ENCODE data around the gene LRRC75A.

LRRC75A gene

DNA sequence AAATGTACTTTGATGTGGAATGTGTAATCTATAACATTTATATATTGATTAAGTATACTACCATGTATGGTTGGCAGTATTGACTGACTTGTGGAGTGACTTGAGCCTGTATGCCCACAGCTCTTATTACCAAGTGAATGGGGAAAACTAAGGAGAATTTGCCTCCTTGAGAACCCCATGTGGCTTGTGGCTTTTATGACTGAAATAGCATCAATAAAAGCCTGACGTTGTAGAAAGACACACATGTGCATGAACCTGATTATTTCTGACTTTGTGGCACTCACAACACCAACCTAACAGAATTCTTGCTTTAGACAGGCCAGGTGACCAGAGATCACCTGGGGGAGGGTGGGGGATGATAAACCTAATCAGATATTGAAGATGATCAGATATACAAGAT lies 2.1 kb upstream of the LRRC75A start:
- in situ Hi-C loops (cut with MboI; ENCODE audit: low sequenced_read_pairs): no loop called here

DNA sequence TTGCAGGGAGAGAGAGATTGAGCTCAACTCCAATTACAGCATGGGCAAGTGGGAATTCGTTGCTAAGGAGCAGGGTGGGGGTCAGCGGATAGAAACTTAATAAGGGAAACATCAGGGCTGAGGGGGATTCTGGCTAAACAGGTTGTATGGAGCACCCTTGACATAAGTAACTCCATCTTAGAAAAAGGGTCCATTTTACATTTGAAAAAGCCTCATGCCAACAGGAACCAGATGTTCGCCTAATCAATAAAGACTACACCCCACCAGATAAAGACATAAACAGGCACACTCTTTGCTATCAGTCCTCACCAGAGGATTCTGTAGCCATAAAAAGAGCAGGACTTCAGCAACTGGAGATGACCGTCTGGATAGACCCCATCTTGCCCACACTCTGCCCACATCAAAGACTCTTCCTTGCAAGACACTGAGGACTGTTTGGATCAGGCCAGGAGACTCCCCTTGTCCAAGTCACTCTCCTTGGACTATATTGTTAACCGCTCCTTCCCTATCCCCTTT lies 1.6 kb upstream of the LRRC75A start:
- in situ Hi-C loops (cut with MboI; ENCODE audit: low sequenced_read_pairs): no loop called here

DNA sequence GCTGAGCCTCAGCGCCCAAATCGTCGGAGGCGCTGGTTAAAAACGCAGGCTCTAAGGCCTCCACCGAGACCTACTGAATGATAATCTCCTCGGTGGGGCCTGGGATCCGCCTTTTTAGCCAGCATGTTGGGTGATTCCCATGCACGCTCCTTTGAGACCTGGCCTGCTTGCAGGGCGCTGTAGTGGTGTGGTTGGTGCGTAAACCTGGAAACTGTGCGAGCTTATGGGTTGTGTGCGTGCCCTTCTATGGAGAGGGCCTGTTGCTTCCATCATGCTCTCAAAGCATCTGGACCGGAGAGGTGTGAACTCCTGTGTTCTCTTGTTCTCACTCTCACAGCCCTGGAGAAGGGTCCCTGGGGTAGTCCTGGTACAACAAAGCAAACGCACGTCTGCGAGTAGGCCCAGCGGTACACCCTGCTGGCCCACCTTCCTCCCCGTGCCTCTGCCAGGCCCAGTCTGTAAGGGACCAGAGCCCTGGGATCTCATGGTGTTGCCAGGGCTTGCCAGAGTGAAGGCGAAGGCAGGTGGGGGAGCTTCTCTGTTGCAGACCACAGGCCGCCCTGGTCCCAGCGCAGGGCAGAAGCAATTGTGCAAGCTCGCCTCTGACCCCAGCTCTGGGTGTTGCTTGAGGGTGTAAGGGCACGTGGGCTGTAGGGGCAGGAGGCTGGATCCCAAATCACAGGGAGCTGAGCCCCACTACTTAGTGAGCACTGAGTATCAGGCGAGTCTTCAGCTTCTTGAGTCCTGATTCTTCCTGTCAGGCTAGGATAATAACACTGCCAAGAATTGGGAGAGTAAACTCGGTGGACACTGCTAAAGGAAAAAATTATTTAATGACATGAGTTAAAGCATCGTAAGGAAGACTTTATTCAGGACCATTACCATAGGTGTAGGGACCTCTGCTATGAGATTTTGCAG lies 879 bp upstream of the LRRC75A start:
- in situ Hi-C loops (cut with MboI; ENCODE audit: low sequenced_read_pairs): no loop called here

DNA sequence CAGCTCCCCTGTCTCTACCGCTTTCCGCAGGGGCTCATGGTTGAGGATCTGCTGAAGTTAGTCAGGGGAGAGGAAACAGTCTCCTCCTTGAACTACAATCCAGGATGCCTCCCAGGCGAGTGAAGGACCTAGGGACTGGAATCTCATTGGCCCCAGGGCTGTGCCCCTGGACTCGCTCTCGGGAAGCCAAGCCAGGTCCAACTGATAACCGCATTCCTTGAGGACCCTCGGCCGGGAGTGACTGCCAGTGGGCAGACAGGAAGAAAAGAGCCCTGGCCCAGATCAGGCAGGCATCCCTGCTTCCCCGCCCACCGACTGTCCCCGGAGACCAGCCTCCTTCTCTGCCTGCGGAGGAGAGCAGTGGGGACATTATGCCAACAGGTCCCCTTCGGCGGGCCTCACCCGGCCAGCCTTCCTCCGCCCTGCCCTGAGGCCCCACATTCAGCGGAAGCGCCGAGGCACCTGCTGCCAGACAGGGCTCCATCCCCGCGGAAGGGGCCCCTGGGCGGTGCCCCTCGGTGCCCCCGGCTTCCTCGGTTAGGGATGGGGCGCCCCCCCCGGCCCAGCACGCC lies 776 bp downstream of the LRRC75A start:
- in situ Hi-C loops (cut with MboI; ENCODE audit: low sequenced_read_pairs): no loop called here

DNA sequence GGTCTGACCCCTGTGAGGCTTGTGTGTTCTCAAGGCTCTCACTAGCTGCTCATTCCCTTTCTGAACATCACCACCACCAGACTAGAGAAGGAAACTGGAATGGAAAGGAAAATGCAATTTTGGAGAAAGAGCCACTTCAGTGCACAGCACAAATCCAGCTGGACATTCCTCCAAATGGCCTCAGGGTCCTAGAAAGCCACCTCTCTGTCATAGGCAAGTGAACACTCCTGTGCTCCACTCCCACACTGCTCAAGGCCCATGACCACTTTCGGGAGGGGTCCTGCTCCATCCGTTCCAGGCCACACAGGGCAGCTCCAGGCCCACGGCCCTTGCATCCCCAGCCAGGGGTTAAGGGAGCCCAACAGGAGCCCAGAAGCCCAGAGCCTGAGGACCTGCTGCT lies 2.6 kb downstream of the LRRC75A start:
- in situ Hi-C loops (cut with MboI; ENCODE audit: low sequenced_read_pairs): no loop called here

DNA sequence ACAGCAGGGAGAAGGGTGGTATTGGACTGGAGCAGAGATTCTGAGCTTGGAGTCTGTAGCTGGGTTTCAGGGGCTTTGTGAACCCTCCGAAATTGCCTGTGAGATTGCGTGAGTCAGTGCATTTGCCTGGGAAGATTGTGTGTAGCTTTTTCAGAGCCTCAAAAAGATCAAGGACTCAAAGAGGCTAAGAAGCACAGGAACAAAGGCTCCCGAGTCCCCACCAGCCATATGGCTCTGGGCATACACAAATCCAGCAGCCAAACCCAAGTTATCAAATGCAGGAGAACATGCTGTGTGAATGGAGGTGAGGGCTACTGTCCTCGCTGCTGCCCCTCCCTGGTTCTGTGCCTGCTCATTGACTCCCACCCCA lies 3.0 kb downstream of the LRRC75A start:
- in situ Hi-C loops (cut with MboI; ENCODE audit: low sequenced_read_pairs): no loop called here

DNA sequence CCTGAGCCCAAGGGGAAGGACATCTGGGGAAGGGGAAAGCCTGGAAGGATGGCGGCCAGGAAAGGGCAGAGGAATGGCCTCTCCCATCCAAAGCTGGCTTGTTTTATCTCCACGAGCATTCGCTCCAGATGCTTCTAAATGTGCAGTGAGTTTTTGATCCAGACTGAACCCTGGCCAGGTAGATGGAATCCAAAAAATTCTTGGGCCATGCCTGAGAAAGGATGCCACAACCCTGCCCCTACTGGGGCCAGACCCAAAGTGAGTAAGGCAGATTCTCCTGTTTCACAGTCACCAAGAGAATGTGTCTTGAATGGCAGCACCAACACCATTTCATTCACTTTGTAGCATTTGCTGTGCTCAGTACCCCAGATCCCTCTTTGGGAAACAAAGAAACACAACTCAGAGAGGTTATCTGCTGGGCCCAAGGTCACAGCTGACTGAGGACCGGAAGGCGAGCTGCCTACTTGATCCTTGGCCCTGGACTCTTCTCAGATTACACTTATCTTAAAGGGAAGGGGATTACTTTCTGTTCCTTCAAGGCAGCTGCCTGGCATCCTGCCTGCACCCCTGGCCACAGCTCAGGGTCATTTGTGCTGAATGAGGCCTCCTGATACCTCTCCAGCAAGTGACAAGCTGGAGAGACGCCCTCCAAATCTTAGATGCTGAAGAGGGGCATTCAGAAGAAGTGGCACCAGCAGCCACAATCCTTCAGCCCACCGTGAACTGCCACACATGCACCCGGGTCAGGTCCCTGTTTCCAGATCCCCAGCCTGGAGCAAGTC lies 3.6 kb downstream of the LRRC75A start:
- in situ Hi-C loops (cut with MboI; ENCODE audit: low sequenced_read_pairs): no loop called here

DNA sequence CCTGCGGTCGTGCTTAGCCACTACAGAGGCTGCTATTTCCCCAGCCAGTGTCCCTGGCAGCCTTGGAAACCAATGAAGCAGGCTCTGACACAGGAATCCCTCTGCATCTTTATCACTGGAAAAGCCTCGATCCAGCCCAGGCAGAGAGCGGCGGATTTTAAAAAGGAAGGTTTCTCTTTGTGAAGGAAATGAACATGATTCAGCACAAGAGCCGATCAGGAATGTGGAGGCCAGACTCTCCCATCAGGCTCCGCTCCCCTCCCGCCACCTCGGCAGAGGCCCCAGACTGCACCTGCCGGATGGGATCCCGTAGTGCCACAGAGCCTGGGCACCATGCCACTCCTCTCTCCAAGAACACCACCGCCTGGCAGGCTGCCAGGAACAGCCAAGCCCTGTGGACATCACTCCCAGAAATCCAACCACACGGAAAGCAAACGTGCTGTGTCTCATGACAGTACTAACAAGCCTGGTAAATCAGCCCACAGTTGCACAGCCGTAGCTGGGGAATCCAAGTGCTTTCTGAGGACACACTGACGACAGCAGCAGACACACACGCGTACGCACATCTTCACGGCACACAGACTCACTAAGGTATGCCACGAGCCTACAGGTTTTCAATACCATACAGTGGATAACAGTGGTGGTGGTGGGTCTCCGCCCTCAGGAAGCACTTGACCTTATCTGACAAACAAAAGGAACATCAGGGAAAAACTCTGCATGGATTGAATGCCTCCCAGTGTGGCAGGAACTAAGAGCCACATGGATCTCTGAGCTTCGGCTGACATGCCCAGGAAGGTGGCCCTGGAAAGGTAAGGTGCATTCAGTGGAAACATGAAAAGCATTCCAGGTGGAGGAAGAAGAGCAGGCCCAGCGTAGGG lies 5.4 kb downstream of the LRRC75A start:
- in situ Hi-C loops (cut with MboI; ENCODE audit: low sequenced_read_pairs): no loop called here

DNA sequence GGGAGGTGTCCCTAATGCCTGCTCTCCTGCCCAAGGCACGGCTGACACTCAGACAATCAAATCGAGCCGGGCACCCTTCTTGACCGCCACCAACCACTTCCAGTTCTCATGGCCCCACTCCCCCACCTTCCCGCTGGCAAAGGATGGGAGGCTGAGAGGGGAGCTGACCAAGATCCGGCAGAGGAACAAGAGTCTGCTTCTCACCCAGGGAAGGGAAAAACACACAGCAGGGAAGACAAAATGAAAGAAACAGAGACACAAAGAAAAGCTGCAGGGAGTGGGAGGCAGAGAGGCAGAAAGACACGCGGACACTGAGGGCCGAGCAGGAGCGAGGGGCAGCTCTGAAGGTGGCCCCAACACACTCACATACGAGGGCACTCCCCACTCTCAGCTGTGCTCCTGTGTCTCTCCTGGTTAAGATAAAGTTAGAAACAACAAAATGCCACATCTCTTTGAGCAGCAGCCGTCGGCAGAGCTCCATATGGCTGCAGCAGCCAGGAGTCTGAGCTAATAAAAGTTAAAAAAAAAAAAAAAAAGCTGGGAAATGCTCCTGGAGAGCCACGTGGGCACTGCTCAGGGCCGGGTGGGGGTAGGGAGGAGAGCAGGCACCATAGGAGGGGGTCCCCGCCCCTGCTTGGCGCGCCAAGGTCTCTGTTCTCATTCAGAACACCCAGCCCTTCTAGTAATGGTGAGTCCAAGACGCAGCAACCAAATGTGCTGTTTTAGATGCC lies 7.4 kb downstream of the LRRC75A start:
- in situ Hi-C loops (cut with MboI; ENCODE audit: low sequenced_read_pairs): no loop called here

DNA sequence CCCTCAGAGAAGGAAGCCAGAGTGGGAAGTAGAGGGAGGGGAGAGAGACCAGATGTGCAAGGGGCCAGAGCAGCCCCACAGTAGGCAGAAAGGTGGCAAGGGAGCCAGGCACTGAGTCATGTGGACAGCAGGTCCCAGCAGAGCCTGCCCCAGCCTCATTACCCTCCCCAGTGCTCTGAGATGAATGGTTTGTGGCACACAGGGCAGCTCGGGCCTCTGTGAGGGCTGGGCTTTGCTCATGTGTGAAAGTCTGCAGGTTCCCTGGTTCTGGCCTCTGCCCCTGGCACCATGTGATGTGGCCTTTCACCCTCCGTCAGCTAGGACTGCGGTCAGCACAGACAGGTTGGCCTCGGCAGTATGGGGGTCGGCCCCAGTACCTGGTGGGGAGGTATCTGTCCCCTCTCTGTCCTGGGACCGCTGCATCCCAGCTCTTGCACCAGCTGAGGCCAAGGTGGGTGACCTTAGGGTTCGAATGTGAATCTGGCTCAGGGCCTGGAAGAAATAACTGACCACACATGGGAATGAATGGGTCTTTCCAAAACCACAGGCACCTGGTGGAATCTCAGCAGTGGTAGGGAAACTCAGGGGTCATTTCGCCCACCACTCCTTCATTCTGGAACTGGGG lies 8.9 kb downstream of the LRRC75A start:
- in situ Hi-C loops (cut with MboI; ENCODE audit: low sequenced_read_pairs): no loop called here

DNA sequence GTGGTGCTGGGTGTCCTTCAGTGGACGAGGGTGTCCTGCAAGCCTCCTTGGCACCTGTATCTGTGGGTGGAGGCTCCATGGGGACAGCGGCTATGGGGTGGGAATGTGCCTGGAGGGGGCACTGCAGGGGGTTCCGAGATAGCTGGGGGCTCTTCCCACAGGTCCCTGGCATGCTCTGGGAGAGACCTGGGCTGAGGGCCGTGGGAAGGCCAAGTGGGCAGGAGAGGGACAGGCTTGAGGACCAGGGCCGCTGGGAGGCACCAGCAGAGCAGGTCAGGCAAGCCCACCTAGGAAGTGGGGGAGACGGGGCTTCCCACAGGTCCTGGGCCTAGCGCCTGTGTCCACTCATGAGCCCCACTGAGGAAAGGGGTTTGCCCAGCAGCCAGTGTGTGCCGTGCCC lies 9.7 kb downstream of the LRRC75A start:
- in situ Hi-C loops (cut with MboI; ENCODE audit: low sequenced_read_pairs): no loop called here

DNA sequence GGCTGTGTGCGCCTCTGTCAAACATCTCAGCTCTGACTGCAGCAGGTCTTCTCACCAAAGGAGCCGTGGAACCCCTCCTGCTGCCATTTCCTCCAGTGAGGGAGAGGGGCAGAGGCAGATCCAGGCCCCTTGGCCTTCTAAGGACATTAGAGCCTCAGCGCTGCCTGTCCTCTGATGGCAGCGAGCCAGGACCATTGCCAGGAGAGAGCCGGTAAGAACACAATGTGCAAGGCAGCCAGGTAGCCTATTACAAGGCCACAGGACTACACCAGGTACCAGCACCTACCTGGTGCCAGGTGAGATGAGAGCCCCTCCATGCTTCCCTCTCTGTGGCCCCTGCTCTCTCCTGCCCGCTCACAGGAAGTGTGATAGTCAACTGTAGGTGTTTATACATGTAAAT lies 11.0 kb downstream of the LRRC75A start:
- in situ Hi-C loops (cut with MboI; ENCODE audit: low sequenced_read_pairs): no loop called here

DNA sequence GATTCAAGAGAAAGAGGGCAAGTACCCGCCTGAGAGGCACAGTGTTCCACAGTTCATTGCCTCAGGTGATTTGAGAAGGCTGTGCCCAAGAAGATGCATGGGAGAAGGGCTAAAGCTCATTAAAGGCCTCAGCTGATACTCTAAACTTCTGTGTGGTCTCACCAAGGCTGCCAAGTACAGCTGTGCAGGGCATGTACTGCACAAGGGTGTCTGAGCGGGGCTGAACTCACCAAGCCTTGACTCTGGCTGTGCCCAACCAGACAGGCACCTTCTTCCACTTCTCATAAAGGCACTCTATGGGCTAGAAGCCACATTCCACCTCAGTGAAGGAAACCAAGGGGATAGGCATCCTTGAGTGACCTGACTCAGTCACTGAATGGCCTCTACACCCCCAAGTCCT lies 12.7 kb downstream of the LRRC75A start:
- in situ Hi-C loops (cut with MboI; ENCODE audit: low sequenced_read_pairs): no loop called here

DNA sequence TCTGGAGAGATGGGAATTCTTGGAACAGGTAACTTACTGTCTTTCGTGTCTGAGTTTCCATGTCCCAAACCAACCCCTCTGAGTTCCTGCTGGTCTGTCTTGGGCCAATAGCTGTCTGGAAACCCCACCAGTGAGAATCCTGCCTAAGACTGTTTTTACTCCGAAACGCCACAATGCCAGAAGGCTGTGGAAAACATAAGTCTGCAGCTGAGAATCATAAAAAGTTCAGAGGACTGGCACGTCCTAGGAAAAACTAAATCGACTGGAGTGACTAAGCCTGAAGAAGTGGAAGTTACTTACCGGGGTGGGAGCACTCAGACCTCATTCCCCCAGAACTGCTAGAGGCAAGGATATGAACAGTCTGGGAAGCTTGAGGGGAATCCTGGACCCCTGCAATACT lies 13.3 kb downstream of the LRRC75A start:
- in situ Hi-C loops (cut with MboI; ENCODE audit: low sequenced_read_pairs): no loop called here

DNA sequence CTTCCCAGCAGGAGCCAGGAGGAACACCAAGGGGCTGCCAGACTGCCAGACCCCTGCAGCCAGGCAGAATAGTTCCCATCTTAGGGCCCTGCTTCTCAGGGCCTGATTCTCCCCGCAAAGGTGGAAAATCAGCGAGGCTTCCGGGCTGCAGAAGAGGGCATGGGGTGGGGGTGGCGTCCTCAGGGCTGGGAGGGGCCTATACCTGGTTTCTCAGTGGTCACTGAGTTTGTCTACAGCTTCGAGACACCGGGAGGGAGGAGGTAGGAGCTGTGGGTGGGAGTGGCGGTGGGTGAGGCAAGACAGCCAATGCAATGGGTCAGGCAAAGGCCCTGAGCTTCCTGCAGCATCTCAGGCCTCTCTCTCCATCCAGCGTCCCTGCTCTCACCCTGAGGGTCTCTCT lies 14.3 kb downstream of the LRRC75A start:
- in situ Hi-C loops (cut with MboI; ENCODE audit: low sequenced_read_pairs): no loop called here

DNA sequence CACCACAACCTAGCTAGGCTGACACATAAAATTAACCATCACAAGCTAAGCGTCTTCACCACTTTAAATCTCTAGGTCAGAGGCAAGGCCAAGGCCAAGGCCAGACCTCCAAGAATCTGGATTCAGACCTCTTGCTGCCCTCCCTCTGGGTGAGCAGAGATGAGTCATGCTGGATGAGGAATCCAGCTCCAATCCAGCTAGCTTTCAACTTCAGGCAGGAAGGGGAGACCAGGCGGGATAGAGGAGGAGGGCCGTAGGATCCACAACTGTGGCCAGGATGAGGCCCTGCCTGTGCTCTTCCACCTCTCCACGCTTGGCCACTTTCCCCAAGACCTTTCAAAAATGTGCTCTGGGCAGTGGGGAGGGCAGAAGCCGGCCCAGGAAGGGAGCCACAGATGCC lies 14.7 kb downstream of the LRRC75A start:
- in situ Hi-C loops (cut with MboI; ENCODE audit: low sequenced_read_pairs): no loop called here

DNA sequence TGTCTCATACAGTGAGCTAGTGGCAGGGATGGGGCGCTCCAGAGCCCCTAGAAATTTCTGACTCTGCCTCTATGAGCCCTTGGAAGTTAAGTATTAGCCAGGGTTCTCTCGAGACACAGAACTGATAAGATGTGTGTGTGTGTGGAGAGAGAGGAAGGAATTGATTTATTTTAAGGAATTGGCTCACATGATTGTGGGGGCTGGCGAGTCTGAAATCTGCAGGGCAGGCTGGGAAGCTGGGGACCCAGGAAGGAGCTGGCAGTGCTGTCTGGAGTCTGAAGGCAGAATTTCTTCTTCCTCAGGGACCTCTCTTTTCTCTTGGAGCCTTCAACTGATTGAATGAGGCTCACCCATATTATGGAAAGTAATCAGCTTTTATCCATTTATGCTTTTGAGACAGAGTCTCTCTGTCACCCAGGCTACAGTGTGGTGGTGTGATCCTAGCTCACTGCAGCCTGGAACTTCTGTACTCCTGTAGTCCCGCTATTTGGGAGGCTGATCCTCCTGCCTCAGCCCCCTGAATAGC lies 16.8 kb downstream of the LRRC75A start:
- in situ Hi-C loops (cut with MboI; ENCODE audit: low sequenced_read_pairs): no loop called here

DNA sequence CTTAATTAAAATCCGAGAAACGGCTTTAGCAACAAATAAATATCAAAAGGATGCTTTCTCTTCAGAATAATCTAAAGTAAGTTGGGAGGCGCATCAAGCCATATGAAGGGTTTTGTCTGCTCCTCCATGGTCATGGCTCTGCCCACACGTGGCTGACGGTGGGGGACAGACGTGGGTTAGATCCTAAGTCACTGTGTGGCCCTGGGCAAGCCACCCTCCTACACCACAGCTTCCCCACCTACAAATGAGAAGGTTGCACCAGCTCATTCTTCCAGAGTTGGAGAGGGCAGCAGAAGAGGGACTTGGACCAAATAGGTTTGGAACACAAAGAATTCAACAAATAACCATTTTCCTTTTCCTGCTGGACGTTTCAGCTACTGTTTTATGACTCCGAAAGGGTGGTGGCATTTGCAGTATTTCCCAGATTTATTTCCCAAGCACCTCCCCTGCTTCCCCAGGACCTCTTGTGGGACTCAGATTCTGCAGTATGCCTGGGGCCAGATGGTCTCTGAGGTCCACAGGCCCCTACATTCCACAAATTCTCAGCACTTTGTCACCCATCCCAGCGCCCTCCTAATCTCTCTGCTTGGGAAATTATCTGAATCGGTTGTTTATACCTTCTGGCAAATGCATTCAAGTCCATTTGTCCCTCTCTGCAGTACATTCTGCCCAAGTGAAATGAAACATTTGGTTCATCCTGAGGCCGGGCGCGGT lies 17.8 kb downstream of the LRRC75A start:
- in situ Hi-C loops (cut with MboI; ENCODE audit: low sequenced_read_pairs): no loop called here
